K562 (cell line): Measurements from ENCODE around the gene NFIL3. TPM values are rescaled to one million over a fixed set of nuclear protein-coding genes. Genes with fewer than 3 reads are reported as not detected.
A peak's percentile ranks its signal among the peaks of the same experiment; 100 is the strongest.

Experiments used
- BDP1 ChIP-seq: IDR thresholded peaks from 3 replicates; pipeline ENCODE4 v1.6.1; 2011; ENCODE audit not compliant: insufficient read length, insufficient read depth
- CGGBP1 ChIP-seq: fragments of 250-450 bp; sonication (Bioruptor Pico); IDR thresholded peaks from 2 replicates; pipeline ENCODE4 v1.9.0; 2021; ENCODE audit warnings: mild to moderate bottlenecking
- CREB5 ChIP-seq: fragments of 250-450 bp; sonication (Bioruptor Pico); IDR thresholded peaks from 2 replicates; pipeline ENCODE4 v1.5.0; 2020; ENCODE audit warnings: mild to moderate bottlenecking
- DDX20 ChIP-seq: fragments of 450-650 bp; IDR thresholded peaks from 2 replicates; pipeline ENCODE4 v1.6.1; 2016; ENCODE audit warnings: missing genetic modification characterization, low read depth, mild to moderate bottlenecking, missing compliant biosample characterization, moderate library complexity
- DIDO1 ChIP-seq: fragments of 450-650 bp; IDR thresholded peaks from 2 replicates; pipeline ENCODE4 v1.6.1; 2016; ENCODE audit warnings: low read depth, missing biosample characterization, missing genetic modification characterization
- DNMT1 ChIP-seq: fragments of 450-650 bp; IDR thresholded peaks from 2 replicates; pipeline ENCODE4 v1.6.1; 2016; ENCODE audit warnings: antibody characterized with exemption, mild to moderate bottlenecking
- ETV1 ChIP-seq: fragments of 450-650 bp; conservative IDR thresholded peaks from 2 replicates; pipeline ENCODE4 v1.6.1; 2016; ENCODE audit warnings: missing genetic modification characterization, control low read depth, low read depth, missing compliant biosample characterization
- GABPB2 ChIP-seq: fragments of 250-450 bp; sonication (Bioruptor Pico); conservative IDR thresholded peaks from 2 replicates; pipeline ENCODE4 v1.5.1; 2021; ENCODE audit warnings: mild to moderate bottlenecking
- MEF2D ChIP-seq: conservative IDR thresholded peaks from 2 replicates; pipeline ENCODE4 v1.6.1; 2016; ENCODE audit warnings: low read depth, missing genetic modification characterization, missing compliant biosample characterization
- POLR2B ChIP-seq: fragments of 450-650 bp; IDR thresholded peaks from 2 replicates; pipeline ENCODE4 v1.6.1; 2018; ENCODE audit warnings: low read depth; ENCODE audit not compliant: partially characterized antibody
- RFX1 ChIP-seq: fragments of 450-650 bp; IDR thresholded peaks from 2 replicates; pipeline ENCODE4 v1.6.1; 2016; ENCODE audit warnings: mild to moderate bottlenecking, moderate library complexity
- SIN3A ChIP-seq, 2 experiments: fragments of 150-350 bp in 1 of 2; IDR thresholded peaks; 2 replicates each; pipeline ENCODE4 v1.6.1; 2011 to 2016; ENCODE audit warnings: borderline replicate concordance in 2 of 2, low read depth in 2 of 2, low read length in 2 of 2, mild to moderate bottlenecking in 2 of 2, moderate library complexity in 2 of 2; ENCODE audit not compliant: control insufficient read depth in 1 of 2
- SMARCE1 ChIP-seq: fragments of 450-650 bp; IDR thresholded peaks from 2 replicates; pipeline ENCODE4 v1.7.1; 2016; ENCODE audit warnings: mild to moderate bottlenecking
- ZBTB7A ChIP-seq: IDR thresholded peaks from 2 replicates; pipeline ENCODE4 v1.6.1; 2011; ENCODE audit warnings: low read depth, mild to moderate bottlenecking, low read length, moderate library complexity, borderline replicate concordance; ENCODE audit not compliant: control insufficient read depth
- ZFP1 ChIP-seq: fragments of 450-650 bp; formaldehyde crosslinking; IDR thresholded peaks from 2 replicates; pipeline ENCODE4 v1.4.0; 2020; ENCODE audit warnings: mild to moderate bottlenecking, mixed read lengths
- ZKSCAN3 ChIP-seq: fragments of 250-450 bp; sonication (Bioruptor Pico); IDR thresholded peaks from 2 replicates; pipeline ENCODE4 v1.4.0; 2020
- ZNF224 ChIP-seq: sonication (generic); formaldehyde crosslinking; IDR thresholded peaks from 2 replicates; pipeline ENCODE4 v1.8.0; 2022; ENCODE audit warnings: mild to moderate bottlenecking, missing genetic modification reagents
- ZNF280B ChIP-seq: fragments of 250-450 bp; sonication (Bioruptor Pico); IDR thresholded peaks from 2 replicates; pipeline ENCODE4 v1.5.1; 2021; ENCODE audit warnings: mild to moderate bottlenecking
- ZNF512 ChIP-seq: IDR thresholded peaks from 2 replicates; pipeline ENCODE4 v1.6.1; 2016; ENCODE audit warnings: missing genetic modification characterization, missing compliant biosample characterization
- ZNF584 ChIP-seq: fragments of 200-800 bp; sonication (Bioruptor generic); IDR thresholded peaks from 2 replicates; pipeline ENCODE4 v1.6.1; 2016; ENCODE audit warnings: low read depth, mild to moderate bottlenecking, missing genetic modification characterization, missing compliant biosample characterization
- ZNF668 ChIP-seq: fragments of 250-450 bp; sonication (Bioruptor Pico); IDR thresholded peaks from 2 replicates; pipeline ENCODE4 v1.8.0; 2022; ENCODE audit warnings: mild to moderate bottlenecking, inconsistent platforms
- ZNF780A ChIP-seq: fragments of 250-450 bp; sonication (Bioruptor Pico); IDR thresholded peaks from 2 replicates; pipeline ENCODE4 v1.5.0; 2021; ENCODE audit warnings: mild to moderate bottlenecking
- polyA plus RNA-seq, 8 experiments: library from polyadenylated mRNA; depleted of rRNA in 4 of 8; stranded (reverse) in 5 of 8; unstranded in 3 of 8; fragments of >200 nt; fragmentation: Nextera tagmentation in 2 of 8; fragmentation: Illumina TruSeq in 1 of 8; extraction: Ambion mirVana in 2 of 8; extraction: Trizol in 1 of 8; gene quantifications; 2 replicates each; pipeline versions ENCODE4 v1.2.1 to v1.2.3, GENCODE V29; 2011 to 2014; ENCODE audit warnings: inconsistent platforms in 1 of 8, missing spikeins in 1 of 8
- total RNA-seq, 7 experiments: library from RNA; depleted of rRNA in 6 of 7; stranded (reverse); fragments of >200 nt in 6 of 7; fragmentation: Illumina TruSeq in 2 of 7; extraction: Trizol in 2 of 7; gene quantifications; 2 replicates each; pipeline versions ENCODE4 v1.2.1 to v1.2.3, GENCODE V29; 2011 to 2021; ENCODE audit warnings: low replicate concordance in 1 of 7
- TF ChIP-seq, protein P1 (sequence below): fragments of 450-650 bp; IDR thresholded peaks from 2 replicates; pipeline ENCODE4 v1.6.1; 2016; ENCODE audit warnings: low read depth, mild to moderate bottlenecking, moderate library complexity

The NFIL3 gene
- total and polyA plus RNA-seq, 9 of the 15 experiments (the other 6 are each of a cell fraction or from before 2014, with no cell fraction given), result 3.2 to 16.1 (median 9.3) TPM

DNA sequence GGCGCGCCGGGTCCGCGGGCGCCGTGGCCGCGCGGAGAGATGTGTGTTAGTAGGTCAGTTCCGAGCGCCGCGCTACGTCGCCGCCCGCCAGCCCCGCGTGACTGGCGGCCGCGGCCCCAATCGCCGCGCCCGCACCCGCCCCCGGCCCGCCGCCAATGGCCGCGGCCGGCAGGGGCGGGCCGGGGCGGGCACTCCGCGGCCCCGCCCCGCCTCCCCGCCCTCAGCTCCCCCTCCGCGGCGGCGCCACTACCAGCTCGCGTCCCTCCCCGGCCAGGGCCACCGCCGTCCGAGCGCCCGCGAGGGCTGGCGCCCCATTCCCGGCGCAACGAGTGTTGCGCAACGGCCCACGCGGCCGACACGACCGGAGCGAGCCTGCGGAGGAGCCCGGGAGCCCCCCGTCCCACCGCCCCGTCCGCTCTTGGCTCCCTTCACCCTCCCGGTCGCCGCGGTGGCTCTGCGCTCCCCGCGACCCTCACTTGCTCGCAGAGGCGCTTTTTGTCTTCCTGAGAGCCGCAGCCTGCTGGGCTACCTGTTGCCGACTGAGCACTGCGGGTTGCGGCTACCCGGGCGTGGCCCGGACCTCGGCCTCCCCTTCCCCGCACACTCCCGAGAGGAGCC, at the start of gene NFIL3 (continued):
- TF ChIP-seq CREB5 (CRISPR knock-in tag), result no peak
- no peak for TF ChIP-seq ZNF280B (CRISPR knock-in tag)
- TF ChIP-seq BDP1, result no peak
- no peak for TF ChIP-seq ZNF224 (CRISPR knock-in tag)
- no peak for TF ChIP-seq ZNF512 (tag)
- TF ChIP-seq GABPB2 (CRISPR knock-in tag), result no peak
- TF ChIP-seq, protein P1, sequence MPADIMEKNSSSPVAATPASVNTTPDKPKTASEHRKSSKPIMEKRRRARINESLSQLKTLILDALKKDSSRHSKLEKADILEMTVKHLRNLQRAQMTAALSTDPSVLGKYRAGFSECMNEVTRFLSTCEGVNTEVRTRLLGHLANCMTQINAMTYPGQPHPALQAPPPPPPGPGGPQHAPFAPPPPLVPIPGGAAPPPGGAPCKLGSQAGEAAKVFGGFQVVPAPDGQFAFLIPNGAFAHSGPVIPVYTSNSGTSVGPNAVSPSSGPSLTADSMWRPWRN, result no peak
- TF ChIP-seq SIN3A (IDR thresholded peaks at IDR 0.05; ENCODE audit: borderline replicate concordance in 2 of 2, control insufficient read depth in 1 of 2, low read depth in 2 of 2, low read length in 2 of 2), result no peak
- peak; percentile 51; the same call in 1 of the 2 replicates for TF ChIP-seq ZBTB7A
- no peak for TF ChIP-seq ZNF584 (CRISPR knock-in tag)
- TF ChIP-seq POLR2B, result peak; percentile 21
- no peak for TF ChIP-seq ZKSCAN3 (CRISPR knock-in tag)
- TF ChIP-seq ZNF780A (CRISPR knock-in tag), result no peak
- no peak for TF ChIP-seq MEF2D (tag)
- no peak for TF ChIP-seq CGGBP1 (CRISPR knock-in tag)
- no peak for TF ChIP-seq DNMT1
- no peak for TF ChIP-seq ZFP1 (CRISPR knock-in tag)
- TF ChIP-seq ZNF668 (CRISPR knock-in tag), result no peak
- TF ChIP-seq DIDO1, result no peak
- TF ChIP-seq SMARCE1, result no peak
- TF ChIP-seq DDX20 (tag), result no peak
- no peak for TF ChIP-seq RFX1
- no peak for TF ChIP-seq ETV1 (tag)
